Measurements from ENCODE around the gene ZNF106.

The ZNF106 gene

DNA sequence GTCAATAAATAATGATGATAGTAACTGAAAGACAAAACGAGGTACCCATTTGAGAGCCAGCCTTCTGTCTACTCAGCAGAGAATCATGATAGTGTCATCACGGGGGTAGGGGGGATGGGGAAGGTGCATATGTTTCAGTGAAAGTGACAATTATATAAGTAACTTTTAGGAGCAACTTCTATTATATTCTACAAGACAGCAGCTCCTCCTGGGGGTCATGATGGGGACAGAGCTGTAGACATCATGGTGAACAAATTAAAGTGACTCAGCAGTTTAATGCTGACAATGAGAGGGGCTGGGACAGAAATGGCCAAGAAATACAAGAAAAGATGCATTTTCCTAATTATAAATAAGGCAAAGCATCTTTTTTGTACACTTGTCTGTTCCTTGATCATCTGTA lies 119.8 kb downstream of the ZNF106 start:
- no peak for DNase-seq

DNA sequence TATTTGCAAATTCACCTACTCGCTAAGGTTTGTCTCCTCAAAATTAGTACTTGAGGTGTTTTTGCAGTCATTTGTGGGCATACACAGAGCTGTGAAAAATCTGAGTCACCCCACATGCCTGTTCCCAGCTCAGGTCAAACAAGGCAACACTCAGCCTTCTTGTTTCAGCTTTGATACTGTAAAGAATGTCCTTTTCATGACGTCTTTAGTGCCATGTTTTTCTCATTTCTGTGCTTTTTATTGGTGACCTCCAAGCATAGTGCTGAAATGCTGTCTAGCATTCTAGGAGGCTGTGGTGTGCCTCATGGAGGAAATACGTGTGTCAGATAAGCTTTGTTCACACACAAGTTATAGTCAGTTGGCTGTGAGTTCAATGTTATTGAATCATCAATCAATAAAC lies 122.8 kb downstream of the ZNF106 start:
- DNase-seq, result no peak

GRCh38 chr15:42367041-42367440 lies 123.9 kb downstream of the ZNF106 start:
- DNase-seq, result no peak

DNA sequence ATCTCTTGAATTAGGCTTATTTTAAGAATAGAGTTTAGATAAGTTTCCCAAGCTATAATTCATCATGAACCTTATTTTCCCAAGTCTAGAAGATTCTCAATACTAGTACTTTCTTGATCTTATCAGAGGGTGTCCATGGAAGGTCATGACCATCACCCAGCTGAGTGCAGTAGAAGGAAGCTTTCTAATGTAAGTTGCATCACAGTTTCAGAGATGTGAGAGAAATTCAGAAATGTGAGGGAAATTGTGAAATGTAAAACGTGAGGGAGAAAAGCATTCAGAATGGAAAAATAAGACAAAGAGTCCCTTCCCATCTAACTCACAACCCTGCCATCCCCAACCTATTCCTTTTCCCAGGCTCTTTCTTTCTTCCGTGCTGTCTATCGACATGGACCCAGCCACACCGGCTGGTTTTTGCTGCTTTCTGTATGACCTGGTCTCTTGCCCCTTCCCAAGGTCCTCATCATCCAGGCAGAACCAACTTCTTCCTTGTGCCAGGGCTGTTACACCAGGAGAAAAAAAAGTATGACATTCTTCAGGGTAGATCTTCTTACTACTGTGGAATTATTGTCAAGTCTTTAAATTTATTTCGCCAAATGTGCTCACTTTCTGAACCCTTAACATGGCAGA lies 124.9 kb downstream of the ZNF106 start:
- DNase-seq, result no peak

DNA sequence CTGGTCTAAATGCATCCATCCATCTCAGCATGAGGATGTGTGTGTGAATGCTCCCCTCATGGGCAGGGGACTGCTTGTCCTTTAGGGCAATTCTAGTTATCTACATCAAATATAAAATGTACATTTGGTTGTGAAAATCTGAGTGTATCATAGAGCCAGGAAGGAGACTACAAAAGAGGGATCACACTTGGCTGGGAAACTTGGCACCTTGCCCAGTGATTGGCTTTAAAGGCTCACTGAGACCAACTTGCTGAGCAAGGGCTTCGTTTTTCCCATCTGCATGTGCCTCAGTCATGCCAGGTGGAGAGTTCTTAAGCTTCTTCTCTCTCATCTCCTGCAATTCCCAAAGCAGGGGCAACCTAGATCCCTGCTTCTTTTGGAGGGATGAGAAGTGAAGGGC lies 126.4 kb downstream of the ZNF106 start:
- peak in 16 of 56 donors; percentile 3 to 75 (median 13) for DNase-seq

- no peak for DNase-seq
These were observed 127.0 kb downstream of the ZNF106 start for GRCh38 chr15:42363942-42364341.

DNA sequence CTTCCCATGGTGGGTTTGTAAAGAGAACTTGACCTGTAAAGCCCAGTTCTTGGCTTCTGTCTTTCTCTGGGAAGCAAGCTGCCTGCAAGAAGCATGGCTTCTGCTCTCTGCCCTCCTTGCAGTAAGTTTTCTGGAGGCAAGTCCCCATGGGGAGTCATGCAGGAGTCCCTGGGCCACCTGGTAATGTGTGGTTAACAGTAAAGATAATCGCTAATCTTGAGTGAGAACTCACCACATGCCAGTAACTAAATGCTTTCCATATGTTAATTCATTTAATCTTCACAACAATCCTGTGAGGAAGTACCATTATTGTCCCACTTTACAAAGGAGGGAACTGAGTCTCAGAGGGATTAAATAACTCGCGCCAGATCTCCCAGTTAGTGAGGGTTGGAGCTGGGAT lies 127.5 kb downstream of the ZNF106 start:
- DNase-seq, result no peak
